GM18858 (cell line): ENCODE measurements around the gene VAMP5.
"Not testable (repeated sequence)": the region's sequence is repeated elsewhere in the genome, so short reads cannot be mapped to it uniquely, and the experiment has no call there.

Experiments used
- ATAC-seq: cut with Tn5 transposase; IDR thresholded peaks from one replicate; pipeline ENCODE4 v1.9.1; 2021; ENCODE audit not compliant: unreplicated experiment

The VAMP5 gene, protein sequence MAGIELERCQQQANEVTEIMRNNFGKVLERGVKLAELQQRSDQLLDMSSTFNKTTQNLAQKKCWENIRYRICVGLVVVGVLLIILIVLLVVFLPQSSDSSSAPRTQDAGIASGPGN

DNA sequence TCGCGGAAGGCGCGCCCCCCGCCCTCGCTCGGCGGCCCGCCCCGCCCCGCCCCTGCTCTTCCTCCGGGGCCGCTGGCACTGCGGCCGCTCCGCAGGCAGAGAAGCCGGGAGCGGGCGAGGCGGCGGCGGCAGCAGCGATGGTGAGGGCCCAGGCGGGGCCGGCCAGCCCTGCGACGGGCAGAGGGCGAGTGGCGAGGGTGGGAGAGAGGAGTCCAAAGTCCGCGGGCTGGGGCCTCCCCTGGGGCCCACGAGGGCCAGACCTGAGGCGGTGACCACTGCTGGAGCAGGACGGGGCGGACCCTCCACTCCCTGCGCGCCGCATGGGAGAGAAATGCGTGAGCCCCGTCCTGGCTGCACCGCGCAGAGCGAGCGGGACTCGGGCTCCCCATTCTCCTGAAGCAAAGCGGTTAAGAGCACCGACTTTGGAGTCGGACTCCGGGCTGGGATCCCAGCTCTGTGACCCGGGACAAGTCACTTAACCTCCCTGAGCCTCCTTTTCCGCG is at the start of gene VAMP5:
Gene VAMP5, plus strand, starts transcription at position 78 of the 503 bp plus-strand sequence. Its CDS starts 60 bp downstream, at position 138.
- ATAC-seq = no peak

DNA sequence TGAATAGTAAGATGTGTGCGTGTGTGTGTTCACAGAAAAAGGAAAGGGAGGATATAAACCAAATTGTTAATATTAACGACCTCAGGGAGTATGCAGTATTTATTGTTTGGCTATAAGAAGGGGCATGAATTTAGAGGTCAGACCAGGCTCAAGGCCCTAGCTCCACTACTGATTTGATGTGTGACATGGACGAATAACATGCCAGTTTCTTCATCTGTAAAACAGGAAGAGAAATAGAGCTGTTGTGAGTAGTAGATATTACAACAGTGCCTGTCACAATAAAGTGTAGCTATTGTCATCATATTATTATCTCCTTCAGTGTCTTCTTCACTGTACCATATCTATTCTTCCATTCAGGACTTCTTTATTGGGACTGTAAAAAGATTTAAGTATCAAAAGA is 49.4 kb upstream of the VAMP5 start:
- ATAC-seq = no peak

DNA sequence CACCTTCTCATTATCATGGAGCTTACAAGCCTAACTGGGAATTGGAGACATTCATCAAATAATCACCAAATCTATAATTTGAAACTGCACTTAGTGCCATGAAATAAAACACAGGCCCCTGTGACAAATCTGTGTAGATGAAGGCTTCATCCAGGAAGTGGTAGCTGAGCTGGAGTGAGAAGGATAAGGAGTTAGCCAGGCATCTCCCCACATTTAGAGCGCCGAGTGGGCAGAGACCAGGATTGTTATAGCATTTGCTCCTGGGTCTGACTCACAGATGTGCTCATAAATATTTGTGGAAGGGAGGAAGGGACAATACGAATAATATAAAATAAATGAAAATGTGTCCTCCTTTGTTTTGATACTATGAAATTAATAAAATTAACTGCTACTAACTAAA is 47.8 kb upstream of the VAMP5 start:
- no peak for ATAC-seq

DNA sequence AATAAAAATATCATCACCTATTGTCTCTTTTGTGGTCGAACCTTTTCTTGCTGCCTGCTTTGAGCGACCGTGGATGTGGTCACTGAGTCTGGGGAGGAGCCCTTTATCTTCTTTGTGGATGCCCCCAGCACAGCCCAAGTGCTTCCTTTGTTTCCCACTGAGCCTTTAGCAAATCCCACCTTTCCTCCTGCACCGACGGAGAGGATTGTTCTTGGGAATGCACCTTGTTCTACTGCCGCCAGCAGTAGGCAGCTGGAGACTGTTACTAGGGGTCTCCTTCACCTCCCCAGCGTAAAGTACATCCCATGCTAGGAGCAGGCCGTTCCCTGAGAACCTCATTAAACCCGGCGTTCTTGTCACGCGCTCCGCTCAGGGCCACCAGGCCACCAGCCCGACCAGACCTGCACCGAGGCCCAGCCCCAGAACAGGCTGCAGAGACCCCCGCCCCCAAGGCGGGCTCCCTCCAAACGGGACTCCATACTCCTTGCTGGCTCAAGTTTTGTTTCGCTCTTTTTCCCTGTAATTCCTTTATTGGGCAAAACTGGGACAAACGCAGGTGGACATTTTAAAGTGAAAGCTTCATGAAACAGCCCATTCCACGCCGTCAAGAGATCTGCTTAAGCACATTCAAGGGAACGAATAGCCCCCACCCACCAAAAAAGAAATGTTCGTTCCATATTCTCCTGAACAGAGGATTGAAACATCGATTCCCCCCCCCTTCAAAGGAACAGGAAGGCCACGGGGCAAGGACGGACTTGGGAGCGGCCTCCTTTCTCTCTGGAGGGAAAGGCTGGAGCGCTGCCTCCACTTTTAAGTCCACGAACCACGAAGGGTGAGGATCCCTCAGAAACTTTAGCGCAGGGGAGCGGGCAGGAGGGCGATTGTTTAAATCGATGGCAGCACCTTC is 46.4 kb upstream of the VAMP5 start:
- ATAC-seq = no peak

DNA sequence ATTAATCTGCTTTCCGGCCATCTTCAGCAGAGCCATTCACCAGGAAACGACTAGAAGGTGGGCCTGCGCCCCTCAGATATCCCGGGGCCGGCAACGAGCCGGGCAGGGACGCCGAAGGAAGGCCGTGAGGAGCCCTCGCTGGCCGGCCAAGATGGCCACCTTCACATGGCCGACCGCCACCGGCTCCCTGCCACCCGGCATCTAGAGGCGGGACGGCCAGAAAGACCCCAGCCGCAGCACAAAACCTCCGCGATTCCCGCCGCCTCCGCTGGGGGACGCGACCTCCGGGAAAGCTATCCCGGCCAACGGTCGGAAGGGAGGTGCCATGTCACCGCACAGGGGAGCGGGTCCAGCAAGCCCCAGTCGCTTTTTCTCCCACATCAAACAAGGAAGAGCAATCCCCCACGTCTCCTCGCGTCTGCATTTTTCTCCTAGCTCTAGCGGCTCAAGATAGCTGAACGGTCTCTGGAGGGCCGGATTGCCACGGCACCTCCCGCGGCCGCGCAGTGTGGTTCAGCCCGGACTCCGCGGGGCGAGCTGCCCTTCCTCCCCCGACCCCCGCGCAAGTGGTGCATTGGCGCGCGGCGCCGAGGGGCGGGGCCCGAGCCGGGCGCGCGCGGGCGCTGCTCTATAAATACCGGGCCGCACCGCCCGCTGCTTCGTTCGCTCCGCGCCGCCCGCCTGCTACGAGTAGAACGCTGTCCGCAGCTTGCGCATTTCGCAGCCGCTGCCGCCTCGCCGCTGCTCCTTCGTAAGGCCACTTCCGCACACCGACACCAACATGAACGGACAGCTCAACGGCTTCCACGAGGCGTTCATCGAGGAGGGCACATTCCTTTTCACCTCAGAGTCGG is 45.5 kb upstream of the VAMP5 start, which contains the start of gene MAT2A:
Gene MAT2A, plus strand, starts transcription at position 662 of the 854 bp plus-strand sequence. Its CDS starts 120 bp downstream, at position 782.
- peak; percentile 54 for ATAC-seq

DNA sequence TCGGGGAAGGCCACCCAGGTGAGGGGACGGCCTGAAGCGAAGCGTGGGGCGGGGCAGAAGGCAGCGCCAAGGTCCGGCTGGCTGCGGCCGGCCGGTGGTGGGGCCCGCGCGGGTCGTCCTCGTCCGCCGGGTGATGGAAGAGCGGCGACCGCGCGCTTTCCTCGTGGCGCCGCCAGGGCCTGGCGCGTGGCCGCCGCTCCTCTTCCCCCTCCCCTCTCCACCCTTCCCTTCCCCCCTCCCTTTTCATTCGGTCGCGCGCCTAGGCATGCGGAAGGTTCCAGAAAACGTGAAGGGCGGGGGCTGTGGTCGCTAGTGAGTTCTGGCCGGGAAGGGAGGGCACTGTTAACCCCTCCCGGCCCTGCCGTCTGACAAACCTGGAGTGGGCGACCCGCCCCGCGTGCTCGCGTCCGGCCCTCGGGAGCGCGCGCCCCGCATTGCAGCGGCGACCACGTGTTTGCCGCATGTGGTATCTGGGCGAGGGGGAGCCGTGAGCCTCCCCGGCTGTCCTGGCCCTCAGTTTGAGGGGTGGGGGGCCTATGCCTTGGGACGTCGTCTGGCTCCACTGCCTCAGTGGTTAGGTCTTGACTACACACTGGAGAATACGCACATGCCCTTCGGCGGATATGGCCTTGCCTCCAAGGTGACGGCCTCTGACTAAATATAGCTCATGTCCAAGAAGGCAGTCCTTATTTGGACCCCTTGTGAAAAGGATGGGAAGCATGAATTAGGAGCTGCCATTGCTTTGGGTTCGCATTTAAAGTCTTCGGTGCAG is 44.7 kb upstream of the VAMP5 start:
- peak; percentile 16 for ATAC-seq

DNA sequence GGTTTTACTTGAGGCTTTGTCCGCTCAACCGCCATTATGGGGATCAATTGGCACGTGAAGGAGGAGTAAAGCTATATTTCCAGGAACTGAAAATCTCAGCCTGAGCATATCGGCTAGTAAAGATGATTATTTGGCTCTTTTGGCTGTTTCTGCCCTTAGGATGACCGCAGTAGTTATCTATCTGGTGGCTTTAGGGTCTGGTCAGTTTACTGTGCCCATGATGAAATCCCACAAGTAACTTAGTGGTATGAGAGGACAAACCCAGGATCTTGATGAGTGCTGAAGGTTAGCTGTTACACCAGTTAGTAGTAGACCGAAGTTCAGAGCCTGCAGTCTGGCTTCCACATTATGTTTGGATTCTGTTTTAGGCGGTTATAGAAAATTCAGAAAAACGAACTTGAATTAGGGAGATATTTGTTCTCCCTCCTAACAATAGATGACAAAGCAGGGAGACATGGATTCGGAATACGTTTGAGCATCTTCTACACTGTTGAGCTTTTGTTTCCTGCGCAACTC is 44.0 kb upstream of the VAMP5 start:
- ATAC-seq = no peak

DNA sequence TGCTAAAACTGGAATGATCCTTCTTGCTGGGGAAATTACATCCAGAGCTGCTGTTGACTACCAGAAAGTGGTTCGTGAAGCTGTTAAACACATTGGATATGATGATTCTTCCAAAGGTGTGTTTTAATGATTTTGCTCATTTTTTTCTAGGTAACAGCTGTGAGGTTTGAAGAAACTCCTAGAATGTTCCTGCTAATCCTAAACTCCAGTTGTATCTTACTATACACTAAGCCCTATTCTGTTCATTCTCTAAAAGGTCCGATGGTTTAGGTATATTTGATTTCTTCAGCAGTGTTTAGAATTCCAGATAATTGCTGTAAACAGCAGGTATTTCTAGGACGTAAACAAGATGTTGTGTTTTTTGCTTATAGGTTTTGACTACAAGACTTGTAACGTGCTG is 43.0 kb upstream of the VAMP5 start:
- ATAC-seq = no peak

DNA sequence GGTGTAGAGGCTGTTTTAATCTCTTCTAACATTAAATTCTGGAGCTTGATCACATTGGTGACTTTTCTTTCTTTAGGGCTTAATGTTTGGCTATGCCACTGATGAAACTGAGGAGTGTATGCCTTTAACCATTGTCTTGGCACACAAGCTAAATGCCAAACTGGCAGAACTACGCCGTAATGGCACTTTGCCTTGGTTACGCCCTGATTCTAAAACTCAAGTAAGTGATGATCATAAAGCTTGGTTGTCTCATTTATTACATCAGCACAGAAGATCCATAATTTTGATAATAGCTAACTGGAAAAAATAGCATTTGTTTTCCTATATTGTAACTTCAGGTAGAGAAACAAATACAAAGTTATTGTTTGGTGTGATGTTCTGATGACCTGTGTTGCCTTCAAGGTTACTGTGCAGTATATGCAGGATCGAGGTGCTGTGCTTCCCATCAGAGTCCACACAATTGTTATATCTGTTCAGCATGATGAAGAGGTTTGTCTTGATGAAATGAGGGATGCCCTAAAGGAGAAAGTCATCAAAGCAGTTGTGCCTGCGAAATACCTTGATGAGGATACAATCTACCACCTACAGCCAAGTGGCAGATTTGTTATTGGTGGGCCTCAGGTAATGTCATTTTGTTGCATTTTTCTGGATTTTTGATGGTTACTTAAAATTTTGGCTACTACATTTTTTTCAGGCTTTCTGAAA is 42.3 kb upstream of the VAMP5 start:
- ATAC-seq = no peak

DNA sequence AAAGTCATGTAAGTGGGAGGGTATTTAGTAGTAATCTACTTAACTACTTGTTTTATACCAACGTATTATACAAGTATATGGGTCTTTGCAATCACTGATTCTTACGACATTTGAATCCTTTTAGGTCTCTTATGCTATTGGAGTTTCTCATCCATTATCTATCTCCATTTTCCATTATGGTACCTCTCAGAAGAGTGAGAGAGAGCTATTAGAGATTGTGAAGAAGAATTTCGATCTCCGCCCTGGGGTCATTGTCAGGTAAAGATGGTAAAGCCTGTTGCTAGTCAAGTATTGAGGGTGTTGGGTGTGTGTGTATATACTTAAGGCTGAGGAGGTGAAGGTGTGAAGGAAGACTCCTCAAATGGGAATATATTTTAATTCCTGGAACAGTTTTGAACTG is 41.5 kb upstream of the VAMP5 start:
- no peak for ATAC-seq

DNA sequence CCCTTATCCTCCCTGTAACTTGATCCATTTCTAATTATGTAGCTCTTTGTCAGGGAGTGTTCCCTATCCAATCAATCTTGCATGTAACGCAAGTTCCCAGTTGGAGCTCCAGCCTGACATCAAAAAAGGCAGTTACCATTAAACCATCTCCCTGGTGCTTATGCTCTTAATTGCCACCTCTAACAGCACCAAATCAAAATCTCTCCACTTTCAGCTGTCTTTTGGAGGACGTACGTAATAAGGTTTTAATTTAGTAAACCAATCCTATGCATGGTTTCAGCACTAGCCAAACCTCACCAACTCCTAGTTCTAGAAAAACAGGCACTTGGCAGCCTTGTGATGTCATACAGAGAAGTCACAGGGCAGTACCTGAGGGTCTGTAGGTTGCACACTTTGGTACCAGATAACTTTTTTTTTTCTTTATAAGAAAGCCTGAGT is 40.0 kb upstream of the VAMP5 start:
- not testable (repeated sequence) for ATAC-seq

DNA sequence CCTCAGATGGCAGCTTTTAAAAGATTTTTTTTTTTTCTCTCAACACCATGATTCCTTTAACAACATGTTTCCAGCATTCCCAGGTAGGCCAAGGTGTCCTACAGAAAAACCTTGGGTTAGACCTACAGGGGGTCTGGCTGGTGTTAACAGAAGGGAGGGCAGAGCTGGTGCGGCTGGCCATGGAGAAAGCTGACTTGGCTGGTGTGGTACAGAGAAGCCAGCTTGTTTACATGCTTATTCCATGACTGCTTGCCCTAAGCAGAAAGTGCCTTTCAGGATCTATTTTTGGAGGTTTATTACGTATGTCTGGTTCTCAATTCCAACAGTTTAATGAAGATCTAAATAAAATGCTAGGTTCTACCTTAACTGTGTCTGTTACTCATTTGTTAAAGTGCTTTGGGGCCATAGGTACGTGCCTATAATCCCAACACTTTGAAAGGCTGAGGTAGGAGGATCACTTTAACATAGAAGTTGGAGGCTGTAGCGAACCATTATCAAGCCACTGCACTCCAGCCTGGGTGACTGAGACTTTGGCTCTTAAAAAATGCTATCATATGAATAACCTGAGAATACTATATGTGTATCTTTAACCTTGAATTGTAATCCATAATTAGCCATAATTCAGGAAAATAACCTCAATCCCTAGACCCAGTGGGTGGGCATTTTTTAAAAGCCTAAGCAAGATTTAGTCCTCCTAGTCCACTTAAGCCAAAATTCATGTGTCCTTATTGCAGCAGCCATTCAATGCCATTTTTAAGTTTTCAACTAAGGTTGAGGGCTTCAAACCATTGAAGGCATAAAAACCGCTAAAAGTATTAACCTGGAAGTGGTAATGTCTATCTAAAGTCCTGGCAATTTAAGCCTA is 39.1 kb upstream of the VAMP5 start:
- not testable (repeated sequence) for ATAC-seq

DNA sequence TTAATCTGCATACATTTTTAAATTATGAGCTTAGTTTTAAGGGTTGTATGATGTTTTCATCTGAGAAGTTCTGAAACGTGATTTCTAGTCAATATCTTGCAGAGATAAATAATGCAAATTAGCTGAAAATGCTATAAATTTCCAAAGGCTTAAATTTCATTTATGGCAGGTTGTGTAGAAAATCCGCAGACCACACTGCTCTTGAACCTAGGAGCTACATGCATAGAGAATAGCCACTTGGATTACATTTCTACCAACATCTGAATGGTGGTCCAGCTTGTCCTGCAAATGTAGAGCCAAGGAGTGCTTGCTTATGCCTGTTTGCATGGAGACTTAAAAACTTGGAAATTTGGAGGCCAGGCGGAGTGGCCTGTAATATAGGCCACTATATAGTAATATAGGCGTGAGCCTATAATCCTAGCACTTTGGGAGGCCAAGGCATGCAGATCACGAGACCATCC is 38.4 kb upstream of the VAMP5 start:
- ATAC-seq = no peak

DNA sequence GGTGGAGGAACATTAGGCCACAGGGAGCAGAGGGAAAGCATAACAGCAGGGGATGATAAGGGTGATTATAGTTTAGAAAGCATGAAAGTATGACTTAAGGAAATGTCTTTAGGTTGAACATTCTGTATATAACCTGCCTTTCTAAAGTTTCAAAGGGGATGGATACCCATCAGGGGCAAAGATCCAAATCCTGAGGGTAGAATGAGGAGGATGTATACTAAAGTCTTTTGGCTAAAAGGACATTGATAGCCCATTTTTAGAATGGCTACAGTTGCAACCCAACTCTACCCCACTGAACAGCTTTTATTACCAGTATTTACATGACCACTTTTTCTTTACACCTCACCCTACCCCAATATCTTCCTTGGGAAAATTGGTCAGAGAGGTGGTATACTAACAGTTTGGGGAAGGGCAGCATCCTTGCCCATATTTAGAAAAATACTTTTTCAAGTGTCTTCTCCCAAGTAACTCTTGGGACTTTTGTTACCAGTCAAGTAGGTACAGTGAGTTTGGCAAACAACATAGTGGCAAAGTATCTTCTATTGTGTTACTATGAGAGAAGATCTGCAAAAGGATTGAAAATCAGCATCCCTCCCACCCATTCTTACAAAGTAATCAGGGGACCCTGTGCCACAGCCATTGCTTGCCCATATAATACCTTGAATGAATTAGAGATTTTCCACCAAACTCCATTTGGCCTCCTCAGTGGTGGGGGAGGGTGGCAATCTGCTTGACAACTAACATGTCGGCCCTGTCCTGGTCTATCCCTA is 37.0 kb upstream of the VAMP5 start:
- no peak for ATAC-seq

DNA sequence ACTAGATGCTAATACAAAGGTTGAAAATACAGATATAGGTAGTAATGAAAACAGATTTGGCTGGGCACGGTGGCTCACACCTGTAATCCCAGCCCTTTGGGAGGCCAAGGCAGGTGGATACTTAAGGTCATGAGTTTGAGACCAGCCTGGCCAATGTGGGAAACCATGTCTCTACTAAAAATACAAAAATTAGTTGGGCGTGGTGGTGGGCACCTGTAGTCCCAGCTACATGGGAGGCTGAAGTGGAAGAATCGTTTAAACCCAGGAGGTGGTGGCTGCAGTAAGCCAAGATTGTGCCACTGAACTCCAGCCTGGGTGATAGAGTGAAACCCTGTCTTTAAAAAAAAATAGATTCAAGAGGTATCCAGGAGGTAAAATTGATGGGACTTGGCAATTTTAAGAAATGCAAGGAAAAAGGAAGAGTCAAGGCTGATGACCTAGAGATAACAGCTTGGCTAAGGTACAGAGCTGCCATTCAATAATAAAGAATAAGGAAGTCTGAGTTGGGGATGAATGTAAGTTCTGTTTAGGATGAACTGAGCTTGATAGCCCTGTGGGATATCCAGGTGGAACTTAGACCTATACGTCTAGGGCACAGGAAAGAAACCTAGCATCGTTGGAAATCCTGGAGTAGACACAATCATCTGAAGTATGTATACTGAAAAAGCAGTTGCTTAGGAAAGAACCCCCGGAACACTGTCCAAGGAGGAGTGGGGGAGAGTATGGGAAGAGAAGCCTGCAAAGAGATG is 36.2 kb upstream of the VAMP5 start:
- ATAC-seq = no peak

DNA sequence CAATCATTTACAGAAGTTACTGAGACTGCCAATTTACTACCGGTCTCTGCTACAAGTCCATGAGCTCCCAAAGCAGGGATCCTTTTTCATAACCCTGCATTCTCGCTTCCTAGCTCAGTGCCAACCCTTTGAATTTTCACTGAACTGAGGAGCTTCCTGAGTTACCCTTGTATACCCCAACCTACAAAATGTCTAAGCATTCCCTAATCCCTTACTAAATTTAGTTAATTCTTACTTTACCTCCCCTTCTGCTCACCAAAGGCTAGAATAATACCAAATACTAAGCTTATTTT is 35.7 kb upstream of the VAMP5 start:
- no peak for ATAC-seq

DNA sequence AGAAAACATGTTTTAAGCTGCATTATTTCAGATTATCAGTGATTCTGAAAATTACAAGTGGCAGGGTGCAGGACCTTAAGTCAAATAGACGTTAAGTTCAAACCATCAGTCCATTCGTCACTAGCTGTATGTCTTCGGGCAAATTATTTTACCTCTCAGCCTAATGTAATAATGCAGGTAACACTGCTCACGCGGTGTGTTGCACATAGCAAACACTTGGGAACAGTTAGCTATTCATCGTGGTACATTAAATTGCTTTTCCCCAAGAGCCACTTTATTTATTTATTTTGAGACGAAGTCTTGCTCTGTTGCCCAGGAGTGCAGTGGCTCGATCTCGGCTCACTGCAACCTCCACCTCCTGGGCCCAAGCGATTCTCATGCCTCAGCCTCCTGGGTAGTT is 35.1 kb upstream of the VAMP5 start:
- no peak for ATAC-seq
